ENCODE results near the gene RPH3AL. TPM values are rescaled to one million over a fixed set of nuclear protein-coding genes. Genes with fewer than 3 reads are reported as not detected.
"Not testable (repeated sequence)": the region's sequence is repeated elsewhere in the genome, so short reads cannot be mapped to it uniquely, and the experiment has no call there.

The RPH3AL gene
- total RNA-seq, 2 experiments from 2014 or later = 3.2 to 4.6 TPM

- ChIA-PET CTCF (no interaction called here), POLR2A (no interaction called here)
- H3K27me3 Mint-ChIP-seq = no peaks in the 10 kb centered on the region
- H3K9me3 Mint-ChIP-seq = no peaks in the 10 kb centered on the region
- no peak overlapping the region for H3K4me3 Mint-ChIP-seq
- no peak for DNase-seq
- no peaks in the 10 kb centered on the region for H3K4me1 Mint-ChIP-seq
- no peak overlapping the region for H3K27ac Mint-ChIP-seq
- no peaks in the 10 kb centered on the region for H3K36me3 Mint-ChIP-seq (ENCODE audit: low read depth)
Measured at GRCh38 chr17:170130-170670, 182.4 kb downstream of the RPH3AL start.

- H3K4me3 Mint-ChIP-seq; DNase-seq; CTCF ChIA-PET; H3K27ac Mint-ChIP-seq; H3K27me3 Mint-ChIP-seq; POLR2A ChIA-PET; H3K9me3 Mint-ChIP-seq; H3K4me1 Mint-ChIP-seq; H3K36me3 Mint-ChIP-seq (ENCODE audit: low read depth): not testable (repeated sequence)
Measured at GRCh38 chr17:168614-169013, 184.0 kb downstream of the RPH3AL start.

GRCh38 chr17:165939-166338 is 186.7 kb downstream of the RPH3AL start:
- Mint-ChIP-seq H3K4me1 (no peaks in the 10 kb centered on the region), H3K4me3 (no peak overlapping the region), H3K9me3 (no peaks in the 10 kb centered on the region), H3K27me3 (no peaks in the 10 kb centered on the region), H3K27ac (no peak overlapping the region), H3K36me3 (ENCODE audit: low read depth) (no peaks in the 10 kb centered on the region)
- ChIA-PET POLR2A (no interaction called here), CTCF (no interaction called here)
- DNase-seq = no peak

GRCh38 chr17:164303-165235 is 188.0 kb downstream of the RPH3AL start:
- Mint-ChIP-seq H3K36me3 (ENCODE audit: low read depth) (no peaks in the 10 kb centered on the region), H3K4me3 (no peak overlapping the region), H3K9me3 (no peaks in the 10 kb centered on the region), H3K27ac (no peak overlapping the region), H3K4me1 (no peaks in the 10 kb centered on the region), H3K27me3 (no peaks in the 10 kb centered on the region)
- ChIA-PET POLR2A (no interaction called here), CTCF (interaction anchor here (0.8 kb wide), 1 partner anchor 523 kb away, joined by 3 read pairs; no protein-coding TSS in a partner anchor)
- peak; percentile 17 for DNase-seq

GRCh38 chr17:163514-164098 is 189.0 kb downstream of the RPH3AL start:
- Mint-ChIP-seq H3K4me3 (no peak overlapping the region), H3K27ac (no peak overlapping the region), H3K36me3 (ENCODE audit: low read depth) (no peaks in the 10 kb centered on the region), H3K4me1 (no peaks in the 10 kb centered on the region), H3K27me3 (no peaks in the 10 kb centered on the region), H3K9me3 (no peaks in the 10 kb centered on the region)
- ChIA-PET CTCF (no interaction called here), POLR2A (no interaction called here)
- no peak for DNase-seq

- Mint-ChIP-seq H3K4me3 (no peak overlapping the region), H3K27ac (no peak overlapping the region)
- POLR2A ChIA-PET = no interaction called here
Measured at GRCh38 chr17:162689-163088, 189.9 kb downstream of the RPH3AL start.

More at GRCh38 chr17:162689-163088, 189.9 kb downstream of the RPH3AL start:
- CTCF ChIA-PET = no interaction called here
- no peaks in the 10 kb centered on the region for H3K36me3 Mint-ChIP-seq (ENCODE audit: low read depth)
- DNase-seq = no peak
- no peaks in the 10 kb centered on the region for H3K27me3 Mint-ChIP-seq
- no peaks in the 10 kb centered on the region for H3K4me1 Mint-ChIP-seq
- H3K9me3 Mint-ChIP-seq = no peaks in the 10 kb centered on the region

Other genes with a start within 250 kb of the RPH3AL start
- gene SCGB1C2, start 215.2 kb downstream of the RPH3AL start, total RNA-seq = not detected
- gene DOC2B, start 171.2 kb downstream of the RPH3AL start, total RNA-seq = not detected
- 100 to 1,000 TPM in 1 of 2 experiments, 10 to 100 TPM in 1; 93.4 to 101 TPM for gene RFLNB, start 93.1 kb upstream of the RPH3AL start, total RNA-seq

Data from activated CD4-positive, alpha-beta T cell treated with anti-CD3 and anti-CD28 coated beads, Interleukin-2, amount 10 ng/mL, durations not matched to agents 7 days and 5 days (primary cell).